HG03521 (cell line): ENCODE results near the gene GPLD1.

ENCODE experiments used
- ATAC-seq: cut with Tn5 transposase; IDR thresholded peaks from one replicate; pipeline ENCODE4 v1.9.1; 2021; ENCODE audit warnings: mild to moderate bottlenecking, moderate library complexity; ENCODE audit not compliant: unreplicated experiment

The GPLD1 gene

GRCh38 chr6:24455061-24455460 lies 34.3 kb downstream of the GPLD1 start:
- no peak for ATAC-seq

GRCh38 chr6:24454452-24454851 lies 34.9 kb downstream of the GPLD1 start:
- ATAC-seq, result no peak

GRCh38 chr6:24453921-24454320 lies 35.5 kb downstream of the GPLD1 start:
- ATAC-seq, result no peak

GRCh38 chr6:24451581-24452388 lies 37.6 kb downstream of the GPLD1 start:
- ATAC-seq, result no peak

GRCh38 chr6:24448828-24449525 lies 40.4 kb downstream of the GPLD1 start:
- ATAC-seq, result no peak

GRCh38 chr6:24448396-24448795 lies 41.0 kb downstream of the GPLD1 start:
- ATAC-seq, result no peak

GRCh38 chr6:24446670-24447069 lies 42.7 kb downstream of the GPLD1 start:
- no peak for ATAC-seq

GRCh38 chr6:24445704-24446103 lies 43.7 kb downstream of the GPLD1 start:
- no peak for ATAC-seq

GRCh38 chr6:24444588-24444987 lies 44.8 kb downstream of the GPLD1 start:
- ATAC-seq, result no peak

GRCh38 chr6:24441599-24441904 lies 47.8 kb downstream of the GPLD1 start:
- ATAC-seq, result no peak

GRCh38 chr6:24440897-24441598 lies 48.3 kb downstream of the GPLD1 start:
- ATAC-seq, result no peak

- ATAC-seq, result no peak
These were observed 49.4 kb downstream of the GPLD1 start for GRCh38 chr6:24439858-24440539.

- ATAC-seq, result no peak
These were observed 52.4 kb downstream of the GPLD1 start for GRCh38 chr6:24436979-24437378.

- no peak for ATAC-seq
These were observed 56.8 kb downstream of the GPLD1 start for GRCh38 chr6:24432611-24433010.

- no peak for ATAC-seq
These were observed 58.3 kb downstream of the GPLD1 start for GRCh38 chr6:24431045-24431451.

GRCh38 chr6:24430086-24430485 lies 59.3 kb downstream of the GPLD1 start:
- no peak for ATAC-seq

GRCh38 chr6:24429146-24429545 lies 60.2 kb downstream of the GPLD1 start:
- no peak for ATAC-seq

GRCh38 chr6:24428615-24429014 lies 60.8 kb downstream of the GPLD1 start:
- no peak for ATAC-seq

- ATAC-seq, result no peak
These were observed 62.5 kb downstream of the GPLD1 start for GRCh38 chr6:24426729-24427446.

- ATAC-seq, result no peak
These were observed 64.3 kb downstream of the GPLD1 start for GRCh38 chr6:24425091-24425490.

- ATAC-seq, result no peak
These were observed 69.9 kb downstream of the GPLD1 start for GRCh38 chr6:24419526-24419925.
